Activated CD8-positive, alpha-beta memory T cell treated with anti-CD3 and anti-CD28 coated beads, Interleukin-2, amount 10 ng/mL, durations not matched to agents 7 days and 5 days (primary cell): ENCODE results near the gene CHCHD3. TPM values are rescaled to one million over a fixed set of nuclear protein-coding genes. Genes with fewer than 3 reads are reported as not detected.

Experiments
- ATAC-seq: fragments of 150-1000 bp; cut with Tn5 transposase; one replicate; pipeline ENCODE4 v1.10.0; 2021; ENCODE audit warnings: moderate library complexity
- CTCF ChIA-PET: fragments of 350-600 bp; sonication (Branson Sonifier 250); formaldehyde crosslinking; loops from one replicate; lab custom pipeline; 2021; ENCODE audit warnings: antibody characterized with exemption; lab: Charles Lee
- DNase-seq: peaks from one replicate; pipeline ENCODE4 v3.0.0-alpha.2; 2020
- H3K27ac Mint-ChIP-seq: one replicate; pipeline ENCODE4 v1.8.0; 2021; ENCODE audit warnings: mild to moderate bottlenecking, mixed read lengths
- H3K27me3 Mint-ChIP-seq: one replicate; pipeline ENCODE4 v1.8.0; 2021; ENCODE audit warnings: mixed read lengths
- H3K36me3 Mint-ChIP-seq: one replicate; pipeline ENCODE4 v1.8.0; 2021; ENCODE audit warnings: mild to moderate bottlenecking, mixed read lengths
- H3K4me1 Mint-ChIP-seq: one replicate; pipeline ENCODE4 v1.8.0; 2021; ENCODE audit warnings: mixed read lengths
- H3K4me3 Mint-ChIP-seq: one replicate; pipeline ENCODE4 v1.8.0; 2021; ENCODE audit warnings: mild to moderate bottlenecking, moderate library complexity, mixed read lengths
- H3K9me3 Mint-ChIP-seq: one replicate; pipeline ENCODE4 v1.8.0; 2022; ENCODE audit warnings: low read depth, mixed read lengths
- total RNA-seq, 2 experiments: library from RNA; stranded (reverse); gene quantifications; one replicate each; pipeline ENCODE4 v1.2.3, GENCODE V29; 2021

The CHCHD3 gene
- total RNA-seq, 2 experiments from 2014 or later = 49.5 to 56.7 TPM

DNA sequence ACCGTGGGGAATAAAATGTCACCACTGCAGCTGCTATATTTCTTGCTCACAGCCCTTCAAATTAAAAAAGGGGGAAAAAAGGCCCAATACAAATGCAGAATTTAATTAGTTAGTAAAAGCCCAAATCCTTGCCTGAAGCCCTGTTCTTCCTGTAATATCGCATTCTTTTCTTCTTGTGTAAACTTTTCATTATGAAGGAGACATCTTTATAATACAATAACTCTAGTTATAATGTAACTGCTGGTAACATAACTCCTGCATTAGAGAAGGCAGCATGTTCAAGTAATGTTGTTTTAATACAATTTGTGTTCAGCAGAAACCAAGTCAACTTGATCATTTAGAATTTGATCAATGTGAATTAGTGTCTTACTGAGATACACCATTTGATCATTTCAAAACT, 250.9 kb downstream of the CHCHD3 start:
- ATAC-seq (no peak), DNase-seq (no peak)
- no peaks in the 10 kb centered on the region for H3K27me3 Mint-ChIP-seq
- CTCF ChIA-PET = no interaction called here
- H3K27ac Mint-ChIP-seq = no peak overlapping the region
- H3K4me1 Mint-ChIP-seq = peaks cover 6% of the 10 kb centered on the region
- H3K4me3 Mint-ChIP-seq = no peak overlapping the region
- peaks cover 16% of the 10 kb centered on the region for H3K36me3 Mint-ChIP-seq
- no peaks in the 10 kb centered on the region for H3K9me3 Mint-ChIP-seq

DNA sequence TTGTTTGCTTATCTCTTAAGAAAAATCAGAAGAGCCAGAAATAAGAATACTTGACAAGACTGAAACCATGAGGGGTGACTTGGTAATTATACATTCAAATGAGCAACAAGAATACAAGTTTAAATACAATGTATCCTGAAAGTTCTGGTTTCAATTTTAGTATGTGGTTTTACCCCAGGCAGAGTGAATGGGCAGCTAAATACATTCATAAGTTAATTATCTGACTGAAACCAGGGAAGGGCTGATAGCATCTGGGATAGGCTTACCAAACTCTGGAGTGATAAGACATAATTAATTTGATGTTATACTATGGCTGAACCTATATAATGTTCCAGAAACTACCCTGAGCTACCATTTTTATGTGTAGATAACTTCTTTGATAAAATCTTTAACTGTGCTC, 253.4 kb downstream of the CHCHD3 start:
- H3K27ac Mint-ChIP-seq = no peak overlapping the region
- ATAC-seq = no peak
- peaks cover 10% of the 10 kb centered on the region for H3K36me3 Mint-ChIP-seq
- DNase-seq = no peak
- no peak overlapping the region for H3K4me3 Mint-ChIP-seq
- no peaks in the 10 kb centered on the region for H3K9me3 Mint-ChIP-seq
- H3K4me1 Mint-ChIP-seq = peaks cover 20% of the 10 kb centered on the region
- CTCF ChIA-PET = no interaction called here
- no peaks in the 10 kb centered on the region for H3K27me3 Mint-ChIP-seq

DNA sequence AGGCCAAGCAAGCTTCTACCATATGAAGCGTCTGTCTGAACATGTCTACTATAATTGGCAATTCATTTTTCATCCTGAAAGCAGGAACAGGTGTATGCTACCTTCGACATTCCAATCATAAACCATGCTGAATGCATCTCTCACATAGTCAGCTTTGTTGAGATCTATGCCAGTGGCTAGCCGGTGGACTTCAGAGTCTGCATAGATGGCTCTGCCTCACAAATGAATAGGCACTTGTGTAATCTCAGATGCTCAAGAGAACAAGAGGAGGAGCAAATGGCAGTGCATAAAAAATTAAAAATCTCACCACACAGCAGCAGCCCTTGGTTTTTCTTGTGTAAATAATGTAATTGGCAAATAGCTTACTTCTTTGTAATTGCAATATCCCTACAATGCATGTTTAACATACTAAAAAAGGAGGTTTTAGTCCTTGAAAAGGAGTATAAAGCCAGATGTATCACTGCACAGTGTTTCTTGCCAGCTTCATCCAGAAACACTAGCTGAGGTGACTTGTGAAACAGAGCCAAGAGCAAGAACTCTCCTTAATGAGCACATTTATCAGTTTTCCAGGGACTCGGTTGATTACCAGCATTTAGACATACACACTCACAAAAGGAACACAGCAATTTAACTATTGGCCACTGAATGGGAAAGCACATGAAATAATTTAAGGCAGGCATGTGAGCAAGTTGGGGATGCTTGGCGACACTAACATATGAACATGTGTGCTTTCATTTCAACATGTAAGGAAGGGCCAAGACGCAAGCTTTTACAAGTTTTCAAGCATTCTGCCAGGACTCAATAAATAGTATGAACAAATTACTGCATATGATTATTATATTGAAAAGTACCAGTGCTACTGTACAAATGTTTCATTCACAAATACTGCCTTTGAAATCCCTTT, 255.7 kb downstream of the CHCHD3 start:
- no peak for ATAC-seq
- Mint-ChIP-seq H3K36me3 (peaks cover 10% of the 10 kb centered on the region), H3K4me3 (no peak overlapping the region), H3K27ac (no peak overlapping the region), H3K27me3 (no peaks in the 10 kb centered on the region), H3K9me3 (no peaks in the 10 kb centered on the region), H3K4me1 (peaks cover 20% of the 10 kb centered on the region)
- CTCF ChIA-PET = no interaction called here
- DNase-seq = no peak

DNA sequence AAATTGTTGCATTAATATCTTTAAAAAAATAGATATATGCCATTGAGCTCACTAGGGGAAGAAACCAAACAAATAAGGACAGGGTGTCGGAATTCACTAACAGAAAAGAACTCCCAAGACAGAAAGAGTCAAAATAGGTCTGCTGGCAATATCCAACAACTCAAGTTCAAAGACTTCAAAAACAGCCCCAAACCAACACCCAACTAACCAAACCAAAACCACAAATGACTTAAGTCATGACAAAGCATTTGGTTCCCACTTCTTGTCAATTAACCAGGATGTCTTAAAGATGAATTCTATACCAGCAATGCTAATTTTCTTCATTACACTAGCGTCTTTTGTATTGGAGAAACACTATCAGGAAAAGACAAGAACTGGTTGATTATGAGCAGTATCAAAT, 256.7 kb downstream of the CHCHD3 start:
- Mint-ChIP-seq H3K27ac (no peak overlapping the region), H3K36me3 (peaks cover 10% of the 10 kb centered on the region), H3K4me3 (no peak overlapping the region), H3K27me3 (no peaks in the 10 kb centered on the region), H3K9me3 (no peaks in the 10 kb centered on the region), H3K4me1 (peaks cover 20% of the 10 kb centered on the region)
- ATAC-seq (no peak), DNase-seq (no peak)
- CTCF ChIA-PET = no interaction called here

DNA sequence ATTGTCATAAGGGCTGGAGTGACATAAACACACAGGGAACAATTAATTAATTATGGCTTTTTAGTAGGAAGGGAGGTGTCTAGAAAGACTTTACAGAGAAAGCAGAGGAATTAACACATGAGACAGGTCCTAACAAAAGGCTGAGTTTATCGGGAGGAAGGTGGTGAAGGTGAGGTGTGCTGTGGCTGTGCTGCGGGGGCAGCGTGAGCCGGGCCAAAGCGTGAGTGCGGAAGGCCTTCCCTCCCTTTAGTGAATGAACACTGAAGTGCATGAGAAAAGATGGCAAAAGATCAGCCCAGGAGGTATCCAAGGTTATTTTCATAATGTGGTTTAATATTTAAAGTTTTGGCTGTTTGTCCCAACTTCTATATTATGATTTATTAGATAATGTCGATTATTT, 262.2 kb downstream of the CHCHD3 start:
- Mint-ChIP-seq H3K9me3 (no peaks in the 10 kb centered on the region), H3K27me3 (no peaks in the 10 kb centered on the region)

DNA sequence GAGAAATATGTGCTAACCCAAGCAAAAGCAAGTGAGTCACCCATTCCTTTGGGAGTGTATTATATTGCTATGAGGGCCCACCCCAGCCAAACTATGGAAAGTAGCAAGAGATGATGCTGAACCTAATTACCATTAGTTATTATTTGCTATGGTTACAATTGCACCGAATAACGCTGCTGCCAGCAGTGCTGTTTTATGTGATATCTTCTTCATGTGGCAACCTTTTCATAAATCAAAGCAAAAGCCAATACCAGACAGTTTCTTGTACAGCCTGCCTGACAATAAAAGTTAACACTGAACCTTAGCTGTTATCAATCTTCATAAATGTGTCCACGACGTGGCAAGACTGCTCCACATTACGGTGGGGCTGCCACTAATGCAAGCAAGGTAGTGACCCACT, 263.9 kb downstream of the CHCHD3 start:
- Mint-ChIP-seq H3K27me3 (no peaks in the 10 kb centered on the region), H3K4me3 (no peak overlapping the region), H3K27ac (no peak overlapping the region), H3K4me1 (no peaks in the 10 kb centered on the region), H3K36me3 (peaks cover 2% of the 10 kb centered on the region), H3K9me3 (no peaks in the 10 kb centered on the region)
- CTCF ChIA-PET = no interaction called here
- ATAC-seq (no peak), DNase-seq (no peak)

More for the DNA sequence above, 262.2 kb downstream of the CHCHD3 start:
- CTCF ChIA-PET = interaction anchor here (1.1 kb wide), 1 partner anchor 10 kb away, joined by 3 read pairs; no protein-coding TSS in a partner anchor
- DNase-seq (no peak), ATAC-seq (no peak)
- H3K36me3 Mint-ChIP-seq = peaks cover 4% of the 10 kb centered on the region
- peaks cover 1% of the 10 kb centered on the region for H3K4me1 Mint-ChIP-seq
- no peak overlapping the region for H3K4me3 Mint-ChIP-seq
- no peak overlapping the region for H3K27ac Mint-ChIP-seq

DNA sequence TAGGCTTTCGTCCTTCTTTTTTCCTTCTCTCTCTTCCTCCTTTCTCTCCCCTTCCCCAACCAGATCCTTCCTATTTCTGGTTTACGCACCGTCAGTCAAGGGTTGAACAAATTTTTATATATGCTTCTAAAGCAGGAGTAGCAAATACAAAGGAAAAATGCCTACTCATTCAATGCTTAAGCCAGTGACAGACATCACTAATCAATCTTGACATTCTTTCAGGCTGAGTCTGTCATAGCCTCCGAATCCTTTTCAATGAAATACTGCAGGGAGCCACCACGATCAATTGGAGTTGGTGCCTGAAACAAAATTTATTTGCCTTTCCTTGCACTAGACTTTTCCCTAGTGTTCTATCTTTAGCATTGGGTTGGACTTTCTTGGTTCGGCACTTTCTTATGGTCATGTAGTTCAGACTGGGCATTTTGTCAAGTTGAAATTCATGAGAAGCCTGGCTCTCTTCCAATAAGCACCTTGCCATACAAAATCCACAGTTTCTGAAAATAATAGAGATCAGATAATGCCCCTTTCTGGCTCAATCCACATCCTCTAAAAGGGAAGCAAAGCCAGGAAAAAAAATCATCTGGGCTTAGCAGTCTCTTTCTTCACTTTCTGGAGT, 266.1 kb downstream of the CHCHD3 start:
- H3K27ac Mint-ChIP-seq = no peak overlapping the region
- ATAC-seq (no peak), DNase-seq (no peak)
- no peaks in the 10 kb centered on the region for H3K9me3 Mint-ChIP-seq
- peaks cover 10% of the 10 kb centered on the region for H3K36me3 Mint-ChIP-seq
- H3K4me1 Mint-ChIP-seq = no peaks in the 10 kb centered on the region
- H3K27me3 Mint-ChIP-seq = no peaks in the 10 kb centered on the region
- no peak overlapping the region for H3K4me3 Mint-ChIP-seq
- CTCF ChIA-PET = no interaction called here

DNA sequence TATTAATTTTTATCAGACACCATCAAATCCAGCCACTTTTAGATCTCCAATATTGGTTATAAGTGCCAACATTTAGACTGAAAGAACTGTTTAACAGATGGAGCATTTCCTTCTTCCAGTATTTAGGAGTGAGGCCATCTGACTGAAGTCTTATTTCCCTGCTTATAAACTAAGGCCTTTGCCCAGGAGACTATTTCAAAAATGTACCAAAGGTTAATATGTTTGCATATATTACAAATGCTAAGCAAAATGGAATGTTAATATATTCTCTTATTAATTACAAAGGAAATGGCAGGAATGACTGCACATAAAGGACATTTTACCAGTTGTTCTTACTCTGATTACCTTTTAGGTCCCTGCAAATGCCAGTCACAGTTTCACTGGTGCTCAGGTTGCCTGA, 266.8 kb downstream of the CHCHD3 start:
- ATAC-seq = no peak
- no peak for DNase-seq
- Mint-ChIP-seq H3K4me1 (no peaks in the 10 kb centered on the region), H3K27ac (no peak overlapping the region), H3K9me3 (no peaks in the 10 kb centered on the region), H3K36me3 (peaks cover 10% of the 10 kb centered on the region), H3K4me3 (no peak overlapping the region), H3K27me3 (no peaks in the 10 kb centered on the region)
- CTCF ChIA-PET = no interaction called here

DNA sequence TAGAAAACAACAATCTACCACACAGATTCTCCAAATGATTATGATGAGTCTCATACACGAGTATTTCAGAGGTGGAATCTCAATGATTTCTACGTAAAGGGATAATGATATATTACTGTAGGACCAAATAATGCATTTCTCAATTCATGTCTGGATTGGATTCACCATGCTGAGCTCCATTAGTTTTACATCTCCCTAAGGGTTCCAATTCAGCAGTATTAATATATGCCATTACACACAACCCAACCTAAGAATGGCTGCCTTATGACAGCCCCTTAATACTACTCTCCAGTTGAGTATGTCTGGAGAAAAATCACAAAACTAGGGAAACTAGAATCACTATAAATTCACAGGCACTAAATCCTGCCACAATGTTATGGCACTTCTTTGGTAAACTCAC, 271.3 kb downstream of the CHCHD3 start:
- CTCF ChIA-PET = no interaction called here
- no peaks in the 10 kb centered on the region for H3K9me3 Mint-ChIP-seq
- H3K27me3 Mint-ChIP-seq = no peaks in the 10 kb centered on the region
- no peak overlapping the region for H3K4me3 Mint-ChIP-seq
- no peak overlapping the region for H3K27ac Mint-ChIP-seq
- ATAC-seq (no peak), DNase-seq (no peak)
- H3K36me3 Mint-ChIP-seq = peaks cover 8% of the 10 kb centered on the region
- H3K4me1 Mint-ChIP-seq = no peaks in the 10 kb centered on the region

DNA sequence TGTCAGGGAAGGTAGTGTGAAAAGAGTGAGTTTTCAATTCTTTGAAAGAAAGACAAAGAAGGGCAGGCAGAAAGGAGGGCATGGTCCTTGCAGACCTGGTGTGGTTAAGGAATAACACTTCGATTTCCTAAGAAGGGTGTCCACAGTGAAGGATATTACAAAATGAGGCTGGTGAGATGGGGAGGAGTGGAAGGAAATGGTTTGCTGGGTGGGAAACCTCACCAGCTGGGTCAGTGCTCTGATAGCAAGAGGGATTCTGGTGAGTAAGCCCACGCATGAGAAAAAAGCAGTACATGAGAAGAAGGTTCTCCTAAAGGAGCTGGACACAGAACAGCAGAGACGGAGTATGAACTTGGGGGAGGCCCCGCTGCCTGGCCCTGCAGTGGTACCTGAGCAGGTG, 275.1 kb downstream of the CHCHD3 start:
- H3K27ac Mint-ChIP-seq = no peak overlapping the region
- DNase-seq (no peak), ATAC-seq (no peak)
- H3K9me3 Mint-ChIP-seq = no peaks in the 10 kb centered on the region
- no peaks in the 10 kb centered on the region for H3K4me1 Mint-ChIP-seq
- no peak overlapping the region for H3K4me3 Mint-ChIP-seq
- no peaks in the 10 kb centered on the region for H3K27me3 Mint-ChIP-seq
- H3K36me3 Mint-ChIP-seq = peaks cover 3% of the 10 kb centered on the region
- CTCF ChIA-PET = no interaction called here

DNA sequence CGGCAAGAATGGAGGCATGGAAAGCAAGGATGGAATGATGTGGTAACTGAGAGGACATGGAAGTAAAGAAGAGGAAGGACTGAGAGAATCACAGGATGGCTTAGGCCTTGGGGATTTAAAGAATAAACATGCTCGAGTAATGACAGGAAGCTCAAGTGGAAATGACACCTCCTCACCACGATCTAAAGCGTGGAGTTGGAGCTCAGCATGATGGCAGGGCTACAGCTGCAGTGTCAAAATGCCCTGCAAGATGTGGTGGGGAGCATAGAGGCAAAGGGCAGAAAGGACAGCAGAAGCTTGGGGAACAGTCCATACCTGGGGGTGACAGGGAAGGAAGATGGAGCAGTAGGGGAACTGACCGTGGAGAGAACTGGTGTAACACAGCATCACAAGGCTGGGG, 276.1 kb downstream of the CHCHD3 start:
- Mint-ChIP-seq H3K27me3 (no peaks in the 10 kb centered on the region), H3K4me3 (no peak overlapping the region), H3K9me3 (no peaks in the 10 kb centered on the region), H3K36me3 (no peaks in the 10 kb centered on the region), H3K27ac (no peak overlapping the region), H3K4me1 (no peaks in the 10 kb centered on the region)
- DNase-seq = no peak
- CTCF ChIA-PET = no interaction called here
- ATAC-seq = no peak

DNA sequence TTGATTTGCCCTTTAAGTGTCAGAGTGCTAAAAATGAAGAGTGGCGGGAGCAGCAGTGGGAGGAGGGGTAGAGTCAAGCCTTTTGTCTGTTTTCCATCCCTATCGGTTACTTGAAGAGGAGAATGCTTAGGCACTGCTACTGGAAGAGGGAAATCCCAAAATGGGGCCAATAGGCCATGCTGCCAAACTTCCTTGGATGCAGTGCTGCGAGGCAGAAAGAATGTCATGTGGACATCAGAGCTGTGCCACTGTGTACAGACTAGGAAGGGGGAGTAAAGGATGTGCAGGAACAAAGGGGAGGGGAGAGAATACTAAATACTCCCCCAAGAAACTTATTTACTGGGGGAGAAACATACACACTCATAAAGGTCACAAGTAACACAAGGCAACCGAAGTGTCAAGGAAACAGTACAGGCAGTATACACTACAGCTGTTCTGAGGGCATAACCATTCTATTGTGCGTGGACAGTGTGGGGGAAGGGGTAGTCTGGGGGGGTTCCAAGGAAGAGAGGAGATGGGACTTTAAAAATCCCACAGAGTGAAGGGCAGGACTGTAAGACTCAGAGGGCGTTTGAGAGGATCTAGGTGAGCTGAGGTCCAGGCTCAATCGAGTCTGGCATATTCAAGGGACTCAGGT, 276.9 kb downstream of the CHCHD3 start:
- Mint-ChIP-seq H3K4me1 (no peaks in the 10 kb centered on the region), H3K27me3 (no peaks in the 10 kb centered on the region), H3K36me3 (no peaks in the 10 kb centered on the region), H3K9me3 (no peaks in the 10 kb centered on the region), H3K4me3 (no peak overlapping the region), H3K27ac (no peak overlapping the region)
- ATAC-seq (no peak), DNase-seq (no peak)
- CTCF ChIA-PET = no interaction called here

DNA sequence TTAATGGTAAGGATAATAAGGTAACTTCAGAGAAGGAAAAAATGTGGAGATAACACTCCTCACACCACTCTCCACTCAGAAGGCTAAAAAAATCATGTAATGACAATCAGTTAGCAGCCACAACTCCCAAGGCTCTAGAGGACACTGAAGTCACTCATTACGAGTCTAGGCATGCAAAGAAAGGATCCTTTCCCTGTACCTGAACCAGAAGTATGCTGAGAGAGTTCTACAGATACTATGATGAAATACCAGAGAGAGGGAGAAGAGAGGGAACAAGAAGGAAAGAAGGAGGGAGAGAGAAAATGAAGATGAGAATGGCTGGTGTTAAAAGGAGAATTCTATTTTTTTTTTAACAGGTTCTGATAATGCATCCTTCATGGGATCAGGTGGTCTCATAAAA, 281.4 kb downstream of the CHCHD3 start:
- H3K4me3 Mint-ChIP-seq = no peak overlapping the region
- H3K4me1 Mint-ChIP-seq = no peaks in the 10 kb centered on the region
- CTCF ChIA-PET = no interaction called here
- H3K27ac Mint-ChIP-seq = no peak overlapping the region
- no peaks in the 10 kb centered on the region for H3K9me3 Mint-ChIP-seq
- peaks cover 4% of the 10 kb centered on the region for H3K36me3 Mint-ChIP-seq
- no peaks in the 10 kb centered on the region for H3K27me3 Mint-ChIP-seq
- ATAC-seq (no peak), DNase-seq (no peak)

DNA sequence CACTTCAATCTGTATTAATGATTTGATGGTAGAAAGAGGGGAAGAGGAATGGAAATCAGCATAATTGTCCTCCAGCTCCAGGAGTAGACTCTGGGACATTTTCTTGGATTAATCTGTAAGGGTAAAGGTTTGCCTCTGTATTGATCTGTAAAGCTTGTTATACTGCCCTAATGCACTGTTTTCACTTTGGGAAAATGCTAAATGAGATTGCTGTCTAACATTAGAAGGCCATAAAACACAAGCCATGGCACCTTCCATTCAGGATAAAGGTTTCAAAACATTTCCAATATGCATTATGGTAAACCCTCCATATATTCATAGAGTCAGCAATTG, 282.8 kb downstream of the CHCHD3 start:
- Mint-ChIP-seq H3K27ac (no peak overlapping the region), H3K9me3 (no peaks in the 10 kb centered on the region), H3K27me3 (no peaks in the 10 kb centered on the region), H3K4me1 (no peaks in the 10 kb centered on the region), H3K4me3 (no peak overlapping the region), H3K36me3 (peaks cover 4% of the 10 kb centered on the region)
- CTCF ChIA-PET = no interaction called here
- no peak for DNase-seq
- no peak for ATAC-seq
